ENCODE measurements around the gene BMP7.

DNA sequence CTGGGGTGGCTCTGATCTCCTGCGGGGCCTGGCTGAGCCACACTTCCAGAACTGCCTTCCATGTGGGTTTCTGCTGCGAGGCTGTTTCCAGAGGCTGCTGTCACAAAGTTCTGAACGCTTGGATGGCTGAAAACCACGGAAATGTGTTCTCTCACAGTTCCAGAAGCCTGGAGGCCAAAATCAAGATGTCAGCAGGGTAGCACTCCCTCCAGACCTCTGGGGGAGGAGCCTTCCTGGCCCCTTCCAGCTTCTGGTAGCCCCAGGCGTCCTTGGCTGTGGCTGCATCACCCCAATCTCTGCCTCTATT lies 23.7 kb upstream of the BMP7 start:
- TF ChIP-seq POLR2A (IDR thresholded peaks at IDR 0.05) (no peak), POLR2AphosphoS5 (IDR thresholded peaks at IDR 0.05; ENCODE audit: insufficient read depth in 1 of 2, low read depth in 1 of 2) (no peak)
- TF ChIP-seq, protein P1, sequence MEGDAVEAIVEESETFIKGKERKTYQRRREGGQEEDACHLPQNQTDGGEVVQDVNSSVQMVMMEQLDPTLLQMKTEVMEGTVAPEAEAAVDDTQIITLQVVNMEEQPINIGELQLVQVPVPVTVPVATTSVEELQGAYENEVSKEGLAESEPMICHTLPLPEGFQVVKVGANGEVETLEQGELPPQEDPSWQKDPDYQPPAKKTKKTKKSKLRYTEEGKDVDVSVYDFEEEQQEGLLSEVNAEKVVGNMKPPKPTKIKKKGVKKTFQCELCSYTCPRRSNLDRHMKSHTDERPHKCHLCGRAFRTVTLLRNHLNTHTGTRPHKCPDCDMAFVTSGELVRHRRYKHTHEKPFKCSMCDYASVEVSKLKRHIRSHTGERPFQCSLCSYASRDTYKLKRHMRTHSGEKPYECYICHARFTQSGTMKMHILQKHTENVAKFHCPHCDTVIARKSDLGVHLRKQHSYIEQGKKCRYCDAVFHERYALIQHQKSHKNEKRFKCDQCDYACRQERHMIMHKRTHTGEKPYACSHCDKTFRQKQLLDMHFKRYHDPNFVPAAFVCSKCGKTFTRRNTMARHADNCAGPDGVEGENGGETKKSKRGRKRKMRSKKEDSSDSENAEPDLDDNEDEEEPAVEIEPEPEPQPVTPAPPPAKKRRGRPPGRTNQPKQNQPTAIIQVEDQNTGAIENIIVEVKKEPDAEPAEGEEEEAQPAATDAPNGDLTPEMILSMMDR (IDR thresholded peaks at IDR 0.05): no peak
